Activated CD8-positive, alpha-beta memory T cell treated with anti-CD3 and anti-CD28 coated beads for 36 hours (primary cell): ENCODE data around the gene CGNL1. TPM values are rescaled to one million over a fixed set of nuclear protein-coding genes. Genes with fewer than 3 reads are reported as not detected.

Experiments
- CTCF ChIA-PET: fragments of 350-600 bp; sonication (Branson Sonifier 250); formaldehyde crosslinking; loops from one replicate; lab custom pipeline; 2021; ENCODE audit warnings: antibody characterized with exemption; lab: Charles Lee
- POLR2A ChIA-PET: fragments of 350-600 bp; sonication (Branson Sonifier 250); formaldehyde crosslinking; loops from one replicate; lab custom pipeline; 2021; ENCODE audit warnings: antibody characterized with exemption; lab: Charles Lee
- total RNA-seq, 2 experiments: library from RNA; stranded (reverse); gene quantifications; one replicate each; pipeline ENCODE4 v1.2.3, GENCODE V29; 2021

Gene CGNL1
- total RNA-seq, 2 experiments from 2014 or later, result not detected

DNA sequence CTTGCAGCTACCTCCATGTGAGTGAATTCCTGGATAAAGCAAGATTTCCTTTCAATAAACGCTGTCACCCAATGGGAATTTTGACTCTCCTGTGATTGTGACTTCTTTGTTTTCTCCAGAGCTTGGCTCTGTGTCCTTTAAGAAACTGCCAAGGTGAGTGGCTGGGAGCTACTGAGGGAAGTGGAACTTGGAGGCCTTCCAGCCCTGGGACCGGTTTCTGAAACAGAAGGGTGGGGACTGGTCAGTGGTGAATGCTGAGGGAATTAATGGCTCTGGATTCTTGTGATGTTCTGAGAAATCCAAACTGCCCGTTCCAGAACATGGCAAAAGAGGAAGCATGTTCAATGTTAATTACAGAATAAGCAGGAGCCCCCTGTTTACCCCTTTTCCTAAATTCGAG, 174.3 kb downstream of the CGNL1 start:
- ChIA-PET POLR2A (no interaction called here), CTCF (interaction anchor here (1.7 kb wide), 1 partner anchor 9 kb away, joined by 4 read pairs; no protein-coding TSS in a partner anchor)

DNA sequence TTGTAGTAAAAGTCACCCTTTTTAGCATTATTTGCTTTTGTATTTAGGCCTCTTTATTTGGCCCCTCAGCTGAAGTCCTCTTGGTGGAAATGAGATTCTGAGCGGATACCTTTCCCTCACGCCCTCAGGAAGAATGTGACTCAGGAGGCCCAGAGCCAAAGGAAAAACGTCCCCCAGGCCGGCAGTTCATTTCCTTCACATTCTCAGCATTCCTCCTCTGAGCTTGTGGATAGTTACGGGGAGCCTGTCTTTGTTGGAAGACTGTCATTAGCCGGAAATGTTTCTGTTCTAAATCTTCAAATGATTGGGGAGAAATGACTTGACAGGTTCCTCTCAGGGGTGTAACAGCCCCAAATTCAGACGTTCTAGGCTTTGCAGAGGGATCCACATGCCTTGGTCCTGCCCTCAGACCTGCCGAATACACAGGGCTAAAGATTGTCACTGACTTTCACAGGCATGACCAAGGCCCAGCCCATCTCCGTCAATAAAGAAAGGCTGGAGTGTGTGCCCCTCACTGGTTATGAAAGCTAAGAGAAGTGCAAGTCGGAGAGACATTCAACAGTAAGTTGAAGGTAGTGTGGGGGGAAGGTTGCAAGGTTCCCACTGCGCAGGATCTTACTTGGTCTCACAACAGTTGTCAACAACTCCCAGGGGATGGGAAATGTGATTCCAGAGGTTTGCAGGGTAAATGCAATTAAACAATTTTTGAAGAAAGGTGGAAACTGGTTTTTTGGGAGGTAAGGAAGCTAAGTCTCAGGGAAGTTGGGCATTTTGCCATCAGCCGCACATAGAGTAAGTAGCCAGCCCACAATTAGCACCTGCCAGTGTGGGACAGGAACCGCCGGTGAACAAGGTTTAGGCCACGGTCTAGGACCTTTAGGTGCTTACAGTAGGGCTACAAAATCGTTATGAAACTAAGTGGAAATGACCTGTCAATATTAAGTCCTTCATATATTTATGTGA, 175.7 kb downstream of the CGNL1 start:
- ChIA-PET POLR2A (no interaction called here), CTCF (interaction anchor here (1.7 kb wide), 1 partner anchor 10 kb away, joined by 4 read pairs; no protein-coding TSS in a partner anchor)

DNA sequence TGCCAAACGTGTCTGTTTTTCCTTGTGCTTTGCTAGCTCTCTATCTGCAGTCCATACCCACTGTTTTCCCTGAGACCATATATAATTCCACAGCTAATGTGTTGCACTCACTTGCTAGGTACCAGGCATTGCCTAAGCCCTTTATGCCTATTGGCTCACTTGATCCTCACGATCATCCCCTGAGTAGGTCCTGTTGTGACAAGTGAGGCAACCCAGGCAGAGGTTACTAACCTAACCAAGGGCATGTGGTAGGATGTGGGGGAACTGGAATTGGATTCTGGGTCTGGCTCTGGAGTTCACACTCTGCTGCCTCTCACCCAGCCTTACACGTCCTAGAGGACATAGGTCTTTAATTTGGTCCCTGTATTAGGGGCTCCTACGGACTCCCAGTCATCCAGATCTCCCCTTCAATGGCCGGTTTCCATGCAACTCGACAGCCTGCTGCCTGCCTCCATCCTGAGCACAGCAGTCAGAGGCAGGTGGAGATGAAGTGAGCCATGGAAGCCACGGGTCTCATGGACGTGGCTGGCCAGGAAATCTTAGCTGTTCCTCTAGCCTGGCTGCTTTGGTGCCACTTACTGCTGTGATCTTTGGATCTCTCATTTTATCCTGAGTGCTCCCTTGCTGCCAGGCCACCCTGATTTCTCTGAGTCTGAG, 176.5 kb downstream of the CGNL1 start:
- ChIA-PET POLR2A (no interaction called here), CTCF (no interaction called here)

DNA sequence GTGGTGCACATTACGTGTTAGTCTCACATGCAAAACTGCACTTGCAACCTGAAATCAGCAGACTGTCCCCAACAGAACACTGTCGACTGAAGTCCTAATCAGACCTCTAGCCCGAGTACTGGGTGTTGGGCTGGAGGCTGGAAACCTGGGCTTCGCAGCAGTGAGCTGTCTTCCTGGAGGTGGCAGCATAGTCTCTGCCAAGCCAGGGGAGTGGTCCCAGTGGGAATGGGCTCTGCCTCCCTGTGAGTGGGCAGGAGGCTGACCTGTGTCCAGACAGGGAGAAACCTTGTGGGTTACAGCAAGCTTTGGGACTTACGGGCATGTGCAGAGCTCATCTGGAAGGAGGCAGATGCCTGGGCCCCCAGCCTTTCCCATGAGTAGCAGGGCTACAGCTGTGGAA, 177.2 kb downstream of the CGNL1 start:
- POLR2A ChIA-PET, result no interaction called here
- CTCF ChIA-PET, result no interaction called here

DNA sequence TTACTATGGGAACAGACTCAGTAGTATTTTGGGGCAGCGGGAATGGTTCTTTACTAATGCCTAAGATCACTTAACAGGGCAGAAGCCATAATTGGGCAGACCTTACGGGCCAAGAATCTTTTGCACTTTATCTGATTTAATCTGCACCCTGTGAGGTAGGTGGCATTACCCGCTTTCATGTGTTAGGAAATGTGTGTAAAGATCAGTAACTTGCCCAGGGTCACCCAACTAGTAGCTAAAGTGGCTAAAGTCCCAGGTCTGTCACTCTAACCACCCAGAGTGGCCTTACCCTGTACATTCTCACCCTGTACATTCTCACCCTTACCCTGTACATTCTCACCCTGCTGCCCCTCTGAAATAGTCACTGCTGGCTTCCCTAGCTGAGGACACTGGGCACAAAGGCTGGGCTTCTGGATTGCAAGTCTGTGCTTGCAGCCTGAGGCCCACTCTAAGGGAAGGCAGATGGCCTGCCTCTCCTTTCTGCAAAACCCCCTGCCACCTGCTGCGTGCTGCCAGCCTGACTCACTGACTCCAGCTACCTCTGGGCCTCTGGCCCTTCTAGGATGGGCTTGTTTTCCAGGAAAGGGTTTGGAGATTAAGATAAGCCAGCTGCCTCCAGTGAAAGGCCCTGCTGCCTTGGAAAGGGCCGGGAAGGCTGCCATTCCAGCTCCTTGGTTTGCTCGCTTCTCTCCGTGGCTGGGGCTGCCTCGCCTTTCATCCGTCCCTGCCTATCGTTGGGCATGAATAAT, 177.9 kb downstream of the CGNL1 start:
- ChIA-PET POLR2A (no interaction called here), CTCF (no interaction called here)

DNA sequence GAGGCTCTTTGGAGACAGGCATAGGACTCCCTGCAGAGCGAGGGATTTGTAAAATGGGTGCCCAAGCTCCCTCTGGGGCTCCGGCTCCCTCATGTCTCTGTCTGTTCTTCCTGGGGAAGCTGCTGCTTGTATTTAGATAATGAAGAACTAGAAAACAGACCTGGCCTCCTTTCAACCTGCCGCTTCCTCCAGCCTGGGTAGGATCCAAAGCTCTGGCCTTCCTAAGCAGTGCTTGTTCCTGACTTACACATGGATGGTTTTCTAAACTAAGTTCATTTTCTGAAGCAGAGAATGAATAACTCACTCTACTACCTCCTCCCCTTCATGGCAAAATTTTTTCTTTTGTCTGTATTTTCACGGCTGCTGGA, 178.5 kb downstream of the CGNL1 start:
- ChIA-PET CTCF (no interaction called here), POLR2A (no interaction called here)

DNA sequence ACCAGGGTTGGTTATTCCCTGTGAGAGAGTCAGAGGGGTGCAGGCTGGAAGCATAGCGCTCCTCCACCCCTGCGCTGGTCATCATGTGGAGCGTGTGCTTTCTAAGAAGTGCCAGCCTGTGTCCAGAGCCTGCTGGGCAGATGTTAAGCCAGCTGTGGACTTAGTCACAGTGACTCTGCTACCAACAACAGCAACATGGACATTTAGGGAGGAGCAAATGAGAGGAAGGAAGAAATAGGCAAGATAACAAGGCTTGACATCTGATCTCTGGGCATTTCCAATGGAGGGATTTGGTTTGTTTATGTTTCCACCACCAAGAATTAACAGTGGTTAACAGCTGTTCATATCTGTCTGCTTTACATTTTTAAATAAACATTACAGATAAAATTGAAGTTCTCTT, 179.0 kb downstream of the CGNL1 start:
- CTCF ChIA-PET, result no interaction called here
- POLR2A ChIA-PET, result no interaction called here

DNA sequence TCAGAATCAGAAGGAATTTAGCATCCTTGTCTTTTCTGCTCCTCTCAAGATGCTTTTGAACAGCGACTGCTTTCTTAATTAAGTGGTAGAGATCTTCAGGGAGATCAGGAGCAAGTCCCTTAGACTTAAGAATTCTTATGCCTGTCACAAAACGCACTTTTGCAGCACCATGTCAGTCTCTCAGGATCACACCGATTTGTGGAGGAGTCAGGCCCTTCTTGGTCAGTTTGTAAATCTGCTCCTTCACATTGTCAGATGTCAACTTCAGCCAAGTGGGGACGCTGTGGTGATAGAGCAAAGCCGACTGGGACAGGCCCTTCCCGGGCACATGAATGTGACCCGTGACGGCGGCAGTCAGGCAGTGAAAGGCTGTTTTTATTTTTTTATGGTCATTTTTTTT, 179.7 kb downstream of the CGNL1 start:
- POLR2A ChIA-PET, result no interaction called here
- CTCF ChIA-PET, result no interaction called here

DNA sequence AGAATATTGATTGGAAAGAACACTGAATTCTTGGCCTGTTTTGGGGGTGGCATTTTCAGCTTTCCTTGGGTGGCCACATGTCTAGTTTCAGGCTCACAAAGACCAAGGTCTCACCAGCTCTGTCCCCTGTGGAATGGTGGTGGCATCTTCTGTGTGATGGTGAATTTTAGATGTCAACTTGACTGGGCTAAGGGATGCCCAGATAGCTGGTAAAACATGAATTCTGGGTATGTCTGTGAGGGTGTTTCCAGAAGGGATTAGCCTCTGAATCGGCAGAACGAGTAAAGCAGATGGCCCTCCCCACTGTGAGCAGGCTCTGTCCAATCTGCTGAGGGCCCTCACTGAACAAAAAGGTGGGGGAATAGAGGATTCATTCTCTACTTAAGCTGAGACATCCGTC, 181.0 kb downstream of the CGNL1 start:
- POLR2A ChIA-PET, result no interaction called here
- CTCF ChIA-PET, result no interaction called here

DNA sequence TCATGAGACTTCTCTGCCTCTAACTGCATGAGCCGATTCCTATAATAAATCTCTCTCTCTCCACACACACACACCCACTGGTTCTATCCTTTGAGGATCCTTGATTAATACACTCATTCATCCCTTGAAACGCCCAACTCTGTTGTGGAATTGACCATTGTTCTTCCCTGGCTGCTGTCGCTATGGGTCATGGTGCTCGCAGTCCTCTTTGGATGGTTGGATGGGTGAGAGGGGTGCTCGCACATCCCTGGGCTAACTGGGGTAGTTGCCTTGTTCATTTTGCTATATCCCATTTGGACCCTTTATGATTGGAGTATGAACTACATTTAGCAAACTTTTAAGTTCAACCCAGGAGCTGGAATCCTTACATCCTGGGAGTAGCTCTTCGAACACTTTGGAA, 181.5 kb downstream of the CGNL1 start:
- ChIA-PET CTCF (no interaction called here), POLR2A (no interaction called here)

DNA sequence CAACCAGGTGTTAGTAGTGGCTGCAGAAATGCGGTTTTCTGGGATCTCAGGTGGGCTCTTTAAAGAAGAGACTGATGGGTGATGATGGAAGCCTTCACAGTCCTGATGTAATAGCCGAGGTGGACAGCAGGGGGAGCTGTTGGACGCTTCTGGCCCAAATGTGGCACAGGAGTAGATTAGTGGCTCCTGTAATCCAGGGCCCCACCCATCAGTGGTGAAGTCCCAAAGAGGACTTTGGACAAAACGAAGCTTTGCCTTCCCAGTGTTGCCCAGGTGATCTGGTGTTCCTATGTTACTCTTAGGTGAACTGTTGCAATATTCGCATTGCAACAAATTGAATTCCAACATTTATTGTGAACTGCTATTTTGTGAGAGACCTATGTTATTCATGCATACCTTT, 183.6 kb downstream of the CGNL1 start:
- CTCF ChIA-PET, result interaction anchor here (0.7 to 1.8 kb wide), 6 partner anchors 32 to 301 kb away, joined by 3 to 8 read pairs (median 4); partner anchors contain the start of gene POLR2M
- POLR2A ChIA-PET, result no interaction called here

DNA sequence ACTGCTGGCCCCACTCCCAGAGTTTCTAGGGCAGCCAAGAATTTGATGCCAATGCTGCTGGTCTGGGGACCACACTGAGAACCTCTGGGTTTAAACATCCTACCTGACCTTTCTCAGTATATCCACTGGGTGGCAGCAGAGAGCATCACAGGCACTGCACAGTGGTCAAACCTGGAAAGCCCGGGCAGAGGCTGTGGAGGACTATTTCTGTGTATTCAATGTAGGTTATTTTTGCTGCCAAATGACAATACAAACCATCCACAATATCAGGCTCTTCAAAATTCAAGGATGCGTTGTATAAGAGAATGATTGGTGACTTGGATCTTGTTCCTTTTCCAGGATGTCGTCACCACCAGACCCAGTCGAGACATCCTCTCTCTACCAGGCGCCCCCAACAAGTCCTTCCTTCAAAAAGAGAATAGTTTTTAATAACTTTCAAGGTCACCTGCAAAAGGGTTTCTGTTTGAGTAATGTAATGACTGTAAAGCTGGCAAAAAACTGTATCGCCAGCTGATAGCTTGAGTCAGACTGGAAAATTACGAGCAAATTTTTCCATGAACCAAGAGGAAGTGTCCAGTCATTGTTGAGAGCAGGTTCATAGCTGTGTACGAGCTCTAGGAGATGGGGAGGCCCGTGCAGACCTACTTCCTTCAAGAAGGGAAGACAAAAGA, 184.9 kb downstream of the CGNL1 start:
- CTCF ChIA-PET, result interaction anchor here (0.7 to 1.8 kb wide), 5 partner anchors 14 to 1954 kb away, joined by 3 to 8 read pairs (median 4); partner anchors contain the start of gene POLR2M
- POLR2A ChIA-PET, result interaction anchor here (1.7 kb wide), 1 partner anchor 146 kb away, joined by 5 read pairs; the partner anchor contains the start of gene POLR2M

DNA sequence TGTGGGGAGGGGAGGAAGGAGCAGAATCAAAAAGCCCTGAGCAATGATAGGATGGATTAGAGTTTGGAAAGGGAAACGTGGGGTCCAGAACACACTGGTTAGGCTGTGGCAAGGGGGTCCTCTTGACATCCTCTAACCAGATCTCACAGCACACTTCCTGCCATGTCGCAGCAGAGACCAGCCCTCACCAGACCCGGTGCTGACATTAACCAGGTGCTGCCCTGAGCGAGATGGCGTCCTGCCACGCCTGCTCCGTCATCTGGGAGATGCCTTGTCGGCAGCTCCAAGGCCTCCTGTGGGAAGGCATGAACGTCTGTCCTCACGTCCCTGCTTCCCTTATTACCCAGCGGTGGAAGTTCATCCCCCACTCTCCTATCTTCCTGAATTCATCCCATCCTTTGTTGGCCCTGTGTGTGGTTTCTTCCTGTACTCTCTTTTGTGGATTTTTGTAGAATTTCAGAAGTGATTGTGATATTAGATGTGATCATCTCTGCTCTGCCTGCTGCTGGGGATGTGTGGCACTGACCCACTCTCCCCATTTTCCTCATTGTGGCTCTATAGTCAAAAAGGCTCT, 186.0 kb downstream of the CGNL1 start:
- ChIA-PET POLR2A (no interaction called here), CTCF (interaction anchor here (0.9 kb wide), 1 partner anchor 145 kb away, joined by 3 read pairs; the partner anchor contains the start of gene POLR2M)

DNA sequence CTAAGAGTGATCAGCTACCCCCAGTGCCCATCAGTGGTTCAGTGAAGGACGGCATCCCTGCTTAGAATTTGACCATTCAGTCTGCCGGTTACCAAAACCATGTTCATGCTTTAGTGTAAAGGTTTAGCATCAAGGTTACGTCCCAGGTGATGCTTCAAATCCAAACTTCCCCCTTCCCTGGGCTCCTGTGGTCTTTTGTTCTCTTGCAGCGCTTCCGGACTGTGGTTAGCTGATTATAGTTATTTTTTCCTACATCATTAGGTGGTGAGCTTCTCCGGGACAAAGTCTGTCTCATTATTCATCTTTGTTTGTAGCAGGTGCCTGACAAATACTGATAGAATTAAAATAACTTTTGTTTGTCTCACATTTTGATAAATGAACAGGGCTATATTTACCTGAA, 187.1 kb downstream of the CGNL1 start:
- CTCF ChIA-PET, result no interaction called here

DNA sequence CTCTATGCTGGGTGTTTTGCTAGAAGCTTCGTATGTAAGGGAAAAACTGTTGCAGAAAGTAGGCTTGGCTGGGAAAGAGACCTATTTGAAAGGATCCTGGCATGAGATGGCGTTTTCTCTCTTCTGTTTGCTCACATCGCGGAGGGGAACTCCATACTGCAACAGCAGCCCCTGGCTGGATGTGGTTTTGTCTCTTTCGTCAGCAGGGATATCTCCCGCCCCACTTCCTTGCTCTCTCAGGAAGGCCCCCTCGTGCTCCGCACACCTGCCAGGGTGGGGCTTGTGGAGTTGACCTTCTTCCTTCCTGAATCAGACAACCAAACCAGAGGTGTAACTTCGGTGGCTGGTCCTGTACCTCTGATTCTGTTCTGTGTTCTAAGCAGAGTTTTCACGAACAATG, 189.0 kb downstream of the CGNL1 start:
- CTCF ChIA-PET, result no interaction called here

More for the DNA sequence above, 187.1 kb downstream of the CGNL1 start:
- POLR2A ChIA-PET, result no interaction called here

DNA sequence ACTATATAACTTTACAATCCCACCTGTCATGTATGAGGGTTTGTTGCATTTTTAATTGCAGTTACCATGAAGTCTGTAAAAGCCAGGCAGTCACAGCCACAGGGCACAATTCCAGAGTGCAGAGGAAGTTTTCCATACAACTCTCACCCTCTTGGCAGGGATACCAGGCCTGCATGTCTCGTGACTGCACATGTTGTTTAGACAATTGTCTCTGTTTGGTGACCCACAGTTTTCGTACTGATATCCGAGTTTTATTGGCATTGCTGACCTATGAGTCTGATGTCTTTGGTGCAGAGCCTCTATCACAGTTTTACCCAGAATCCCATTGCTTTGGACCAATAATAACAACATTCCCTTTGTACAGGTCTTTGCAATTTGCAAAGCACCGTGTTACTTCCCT, 190.5 kb downstream of the CGNL1 start:
- CTCF ChIA-PET, result no interaction called here
- POLR2A ChIA-PET, result no interaction called here

More for the DNA sequence above, 189.0 kb downstream of the CGNL1 start:
- POLR2A ChIA-PET, result no interaction called here

DNA sequence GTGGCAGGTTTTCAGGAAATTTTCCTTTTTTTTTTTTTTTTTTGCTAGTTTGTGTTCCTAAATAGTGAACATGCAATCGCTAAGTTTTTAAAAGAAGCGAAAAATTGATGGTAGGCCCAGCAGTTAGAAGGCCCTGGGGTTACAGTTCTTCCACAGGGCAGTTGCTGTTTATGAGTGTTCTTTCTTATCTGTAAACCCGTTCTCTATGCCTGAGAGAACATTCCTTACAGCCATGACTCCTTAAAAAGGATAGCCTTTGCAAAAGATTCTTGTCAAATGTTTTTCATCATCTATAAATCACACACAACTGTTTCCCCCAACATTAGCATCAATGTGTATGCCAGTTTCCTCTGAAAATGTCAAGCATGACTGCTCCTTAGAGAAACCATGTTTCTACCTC, 191.6 kb downstream of the CGNL1 start:
- CTCF ChIA-PET, result no interaction called here
- POLR2A ChIA-PET, result no interaction called here

DNA sequence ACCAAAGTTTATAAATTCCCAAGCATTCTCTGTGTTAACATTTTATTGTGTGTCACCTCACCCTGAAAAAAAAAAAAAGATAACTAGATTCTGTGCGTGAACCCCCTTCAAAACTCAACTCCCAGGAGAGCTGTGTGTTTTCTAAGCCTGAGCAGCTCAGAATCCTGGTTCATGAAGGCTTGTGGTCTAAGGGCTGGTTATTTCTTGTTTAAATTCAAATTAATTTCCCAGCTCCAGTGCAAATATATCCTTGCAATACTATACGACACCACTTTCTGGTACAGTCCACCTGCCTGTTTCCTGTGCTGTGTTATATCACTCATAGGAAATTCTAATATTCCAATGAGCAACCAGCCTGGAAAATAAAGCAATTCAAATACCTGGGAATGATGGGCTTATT, 192.0 kb downstream of the CGNL1 start:
- CTCF ChIA-PET, result no interaction called here
- POLR2A ChIA-PET, result no interaction called here

DNA sequence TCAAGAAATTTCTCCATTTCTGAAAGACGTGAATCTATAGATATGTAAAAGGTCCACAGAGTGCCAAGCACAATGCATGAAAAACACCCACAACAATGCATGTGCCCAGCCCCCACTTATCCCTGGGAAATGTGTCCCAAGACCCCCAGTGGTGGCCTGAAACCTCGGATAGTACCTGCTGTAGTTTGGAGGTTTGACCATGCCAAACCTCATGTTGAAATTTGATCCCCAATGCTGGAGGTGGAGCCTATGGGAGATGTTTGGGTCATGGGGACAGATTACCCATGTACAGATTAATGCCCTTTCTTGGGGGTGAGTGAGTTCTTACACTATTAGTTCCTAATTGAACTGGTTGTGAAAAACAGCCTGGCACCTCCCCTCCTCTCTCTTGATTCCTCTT, 194.0 kb downstream of the CGNL1 start:
- ChIA-PET CTCF (no interaction called here), POLR2A (no interaction called here)
